ENCODE data around the gene PCNX2. TPM values are rescaled to one million over a fixed set of nuclear protein-coding genes. Genes with fewer than 3 reads are reported as not detected.
"Not testable (repeated sequence)": the region's sequence is repeated elsewhere in the genome, so short reads cannot be mapped to it uniquely, and the experiment has no call there.

PCNX2 gene
- total RNA-seq, 2 donors from 2014 or later = 8.1 to 9.0 TPM

DNA sequence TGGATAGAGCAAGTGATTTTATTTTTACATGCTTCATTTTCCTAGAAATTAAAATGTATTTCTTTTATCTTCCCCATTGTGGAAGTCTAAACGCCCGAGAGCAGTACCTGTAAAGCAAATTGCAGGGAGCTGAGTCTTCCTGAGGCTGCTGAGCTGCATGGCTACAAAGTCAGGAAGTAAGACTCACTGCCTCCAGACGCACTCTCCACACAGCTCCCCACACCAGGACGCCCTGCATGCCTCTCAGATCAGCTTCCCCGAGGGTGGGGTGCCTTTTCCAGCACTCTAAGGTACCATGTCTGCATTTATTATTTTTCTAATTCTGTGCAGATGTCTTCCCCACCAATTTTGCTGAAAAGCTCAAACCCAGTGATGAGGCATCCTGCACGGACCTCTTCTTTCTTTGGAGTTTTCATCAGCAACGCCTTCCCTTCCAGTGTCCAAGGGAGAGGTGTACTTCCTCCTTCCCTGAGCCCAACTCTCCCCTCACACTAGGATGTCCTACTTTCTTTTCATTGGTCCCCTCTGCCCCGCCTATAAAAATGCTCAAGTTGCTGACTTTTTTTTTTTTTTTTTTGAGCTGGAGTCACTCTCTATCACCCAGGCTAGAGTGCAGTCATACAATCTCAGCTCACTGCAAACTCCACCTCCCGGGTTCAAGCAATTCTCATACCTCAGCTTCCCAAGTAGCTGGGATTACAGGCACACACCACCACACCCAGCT, 114.7 kb downstream of the PCNX2 start:
- no peaks in the 10 kb centered on the region for H3K9me3 ChIP-seq
- no peaks in the 10 kb centered on the region for H3K27me3 ChIP-seq
- no peak overlapping the region for H3K4me3 ChIP-seq
- TF ChIP-seq, protein P1, sequence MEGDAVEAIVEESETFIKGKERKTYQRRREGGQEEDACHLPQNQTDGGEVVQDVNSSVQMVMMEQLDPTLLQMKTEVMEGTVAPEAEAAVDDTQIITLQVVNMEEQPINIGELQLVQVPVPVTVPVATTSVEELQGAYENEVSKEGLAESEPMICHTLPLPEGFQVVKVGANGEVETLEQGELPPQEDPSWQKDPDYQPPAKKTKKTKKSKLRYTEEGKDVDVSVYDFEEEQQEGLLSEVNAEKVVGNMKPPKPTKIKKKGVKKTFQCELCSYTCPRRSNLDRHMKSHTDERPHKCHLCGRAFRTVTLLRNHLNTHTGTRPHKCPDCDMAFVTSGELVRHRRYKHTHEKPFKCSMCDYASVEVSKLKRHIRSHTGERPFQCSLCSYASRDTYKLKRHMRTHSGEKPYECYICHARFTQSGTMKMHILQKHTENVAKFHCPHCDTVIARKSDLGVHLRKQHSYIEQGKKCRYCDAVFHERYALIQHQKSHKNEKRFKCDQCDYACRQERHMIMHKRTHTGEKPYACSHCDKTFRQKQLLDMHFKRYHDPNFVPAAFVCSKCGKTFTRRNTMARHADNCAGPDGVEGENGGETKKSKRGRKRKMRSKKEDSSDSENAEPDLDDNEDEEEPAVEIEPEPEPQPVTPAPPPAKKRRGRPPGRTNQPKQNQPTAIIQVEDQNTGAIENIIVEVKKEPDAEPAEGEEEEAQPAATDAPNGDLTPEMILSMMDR (IDR thresholded peaks at IDR 0.05) = no peak
- H3K36me3 ChIP-seq = no peaks in the 10 kb centered on the region
- no peak for DNase-seq (ENCODE audit: low spot score)
- H3K4me1 ChIP-seq = no peaks in the 10 kb centered on the region
- no peak overlapping the region for H3K27ac ChIP-seq

DNA sequence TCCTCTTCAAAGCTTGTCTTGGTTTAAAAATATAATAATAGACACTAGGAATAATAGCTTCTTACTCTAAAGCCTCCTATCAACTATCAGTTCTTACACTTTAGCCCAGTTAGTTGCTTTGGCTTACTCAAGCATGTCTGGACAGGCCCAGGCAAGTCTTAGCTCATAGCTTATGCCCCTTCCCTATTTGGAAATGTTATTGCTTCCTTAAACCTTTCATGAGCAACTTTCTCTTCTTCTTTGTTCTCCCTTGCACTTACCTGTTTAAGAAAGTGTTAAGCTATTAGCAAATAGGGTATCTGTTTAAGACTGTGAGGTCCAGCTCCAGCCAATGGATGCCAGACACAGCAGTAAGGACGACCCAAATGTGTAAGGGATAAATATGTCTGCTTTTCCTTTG, 115.9 kb downstream of the PCNX2 start:
- H3K36me3 ChIP-seq; H3K9me3 ChIP-seq; H3K4me1 ChIP-seq; H3K27ac ChIP-seq; H3K4me3 ChIP-seq; H3K27me3 ChIP-seq; DNase-seq (ENCODE audit: low spot score): not testable (repeated sequence)

DNA sequence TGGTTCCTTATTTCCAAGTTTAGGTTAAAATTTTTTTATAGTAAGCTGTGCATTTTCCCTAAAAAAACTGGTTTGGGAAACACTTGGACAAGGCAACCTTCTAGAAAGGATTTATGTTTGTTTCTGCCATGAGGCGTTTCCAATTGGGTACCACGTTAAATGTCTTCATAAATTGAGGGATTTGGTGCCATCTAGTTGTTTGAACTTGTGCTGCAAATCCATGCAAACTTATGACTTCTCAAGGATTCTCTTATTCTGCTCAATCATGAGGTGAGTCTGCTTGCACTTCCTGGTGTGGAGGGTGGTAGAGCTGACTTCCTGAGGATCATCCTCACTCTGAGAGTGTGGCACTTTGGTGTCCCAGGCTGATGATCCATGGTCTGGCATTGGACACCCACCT, 123.3 kb downstream of the PCNX2 start:
- no peak for DNase-seq (ENCODE audit: low spot score)
- H3K9me3 ChIP-seq = no peaks in the 10 kb centered on the region
- no peak overlapping the region for H3K4me3 ChIP-seq
- no peaks in the 10 kb centered on the region for H3K36me3 ChIP-seq
- TF ChIP-seq, protein P1 (IDR thresholded peaks at IDR 0.05) = peak in 1 of 2 donors; percentile 62
- no peak overlapping the region for H3K27ac ChIP-seq
- H3K4me1 ChIP-seq = no peaks in the 10 kb centered on the region
- no peaks in the 10 kb centered on the region for H3K27me3 ChIP-seq

DNA sequence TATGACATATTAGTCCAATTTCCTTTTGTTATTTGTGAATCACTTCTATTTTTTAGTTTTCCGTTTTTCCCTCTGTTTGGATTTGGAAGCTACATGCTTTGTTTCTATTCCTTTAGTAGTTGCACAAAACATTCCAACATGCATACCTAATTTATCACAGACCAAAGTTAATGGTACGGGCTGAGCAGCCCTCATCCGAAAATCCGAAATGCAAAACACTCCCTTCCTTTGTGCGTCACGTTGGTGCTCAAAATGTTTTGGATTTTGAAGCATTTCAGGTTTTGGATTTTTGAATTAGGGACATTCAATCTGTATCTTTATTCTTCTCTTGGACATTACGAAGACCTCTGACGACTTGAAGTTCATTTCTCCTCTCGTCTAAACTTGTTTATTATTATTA, 124.8 kb downstream of the PCNX2 start:
- Histone ChIP-seq H3K4me3 (no peak overlapping the region), H3K9me3 (no peaks in the 10 kb centered on the region), H3K36me3 (no peaks in the 10 kb centered on the region), H3K4me1 (no peaks in the 10 kb centered on the region), H3K27ac (no peak overlapping the region), H3K27me3 (no peaks in the 10 kb centered on the region)
- no peak for DNase-seq (ENCODE audit: low spot score)
- TF ChIP-seq, protein P1 (IDR thresholded peaks at IDR 0.05) = no peak

DNA sequence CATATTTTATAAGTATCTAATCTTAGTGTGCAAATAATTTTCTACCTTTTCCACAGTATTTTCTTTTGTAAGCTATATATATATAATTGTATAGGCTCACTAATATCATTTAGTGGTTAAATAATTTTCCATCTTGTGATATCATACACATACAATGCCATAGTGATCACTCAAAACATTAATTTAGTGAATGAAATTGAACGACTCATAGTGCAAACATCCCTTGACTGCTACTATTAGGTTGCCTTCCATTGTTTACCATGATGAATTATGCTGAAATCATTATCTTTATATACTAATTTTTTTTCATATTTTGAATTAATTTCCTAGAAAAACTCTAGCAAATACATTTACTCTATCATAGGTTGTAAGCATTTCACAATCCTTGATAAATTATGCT, 127.1 kb downstream of the PCNX2 start:
- Histone ChIP-seq H3K27ac (no peak overlapping the region), H3K4me1 (no peaks in the 10 kb centered on the region), H3K36me3 (no peaks in the 10 kb centered on the region), H3K9me3 (peaks cover 0 to 10% of the 10 kb centered on the region in 2 donors), H3K4me3 (no peak overlapping the region), H3K27me3 (no peaks in the 10 kb centered on the region)
- no peak for DNase-seq (ENCODE audit: low spot score)
- TF ChIP-seq, protein P1 (IDR thresholded peaks at IDR 0.05) = no peak

DNA sequence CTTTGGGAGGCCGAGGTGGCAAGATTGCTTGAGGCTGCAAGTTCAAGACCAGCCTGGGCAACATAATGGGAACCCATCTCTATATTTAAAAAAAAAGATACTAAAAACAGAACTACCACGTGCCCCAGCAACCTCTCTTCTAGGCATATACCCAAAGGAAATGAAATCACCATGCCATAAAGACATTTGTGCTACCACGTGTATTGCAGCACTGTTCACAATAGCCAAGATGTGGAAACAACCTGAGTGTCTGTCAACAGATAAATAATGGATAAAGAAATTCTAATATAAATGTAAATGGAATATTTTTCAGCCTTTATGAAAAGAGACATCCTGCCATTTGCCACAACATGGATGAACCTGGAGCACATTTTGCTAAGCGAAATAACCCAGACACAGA, 128.6 kb downstream of the PCNX2 start:
- TF ChIP-seq, protein P1 (IDR thresholded peaks at IDR 0.05) = no peak
- Histone ChIP-seq H3K4me3 (no peak overlapping the region), H3K4me1 (no peaks in the 10 kb centered on the region), H3K27me3 (no peaks in the 10 kb centered on the region), H3K9me3 (peaks cover 0 to 10% of the 10 kb centered on the region in 2 donors), H3K36me3 (no peaks in the 10 kb centered on the region), H3K27ac (no peak overlapping the region)
- DNase-seq (ENCODE audit: low spot score) = no peak

Data from right atrium auricular region (tissue), 2 donors.